ENCODE results near the gene BPIFB6.

DNA sequence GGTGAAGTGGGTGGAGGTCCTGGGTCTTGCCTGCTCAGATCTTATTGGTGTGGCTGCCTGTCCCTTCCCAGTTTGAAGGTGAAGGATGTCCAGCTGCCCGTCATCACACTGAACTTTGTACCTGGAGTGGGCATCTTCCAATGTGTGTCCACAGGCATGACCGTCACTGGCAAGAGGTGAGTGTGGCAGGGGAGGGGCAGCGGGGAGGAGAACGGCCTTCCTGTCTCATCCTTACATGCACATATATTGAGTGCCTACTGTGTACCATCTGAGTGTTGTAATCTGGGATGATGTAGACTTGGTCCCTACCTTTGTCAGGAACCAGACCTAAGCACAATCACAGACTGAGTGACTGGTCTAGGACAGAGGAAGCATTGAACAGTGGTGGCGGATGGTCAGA is 2.7 kb downstream of the BPIFB6 start:
- TF ChIP-seq, protein P1, sequence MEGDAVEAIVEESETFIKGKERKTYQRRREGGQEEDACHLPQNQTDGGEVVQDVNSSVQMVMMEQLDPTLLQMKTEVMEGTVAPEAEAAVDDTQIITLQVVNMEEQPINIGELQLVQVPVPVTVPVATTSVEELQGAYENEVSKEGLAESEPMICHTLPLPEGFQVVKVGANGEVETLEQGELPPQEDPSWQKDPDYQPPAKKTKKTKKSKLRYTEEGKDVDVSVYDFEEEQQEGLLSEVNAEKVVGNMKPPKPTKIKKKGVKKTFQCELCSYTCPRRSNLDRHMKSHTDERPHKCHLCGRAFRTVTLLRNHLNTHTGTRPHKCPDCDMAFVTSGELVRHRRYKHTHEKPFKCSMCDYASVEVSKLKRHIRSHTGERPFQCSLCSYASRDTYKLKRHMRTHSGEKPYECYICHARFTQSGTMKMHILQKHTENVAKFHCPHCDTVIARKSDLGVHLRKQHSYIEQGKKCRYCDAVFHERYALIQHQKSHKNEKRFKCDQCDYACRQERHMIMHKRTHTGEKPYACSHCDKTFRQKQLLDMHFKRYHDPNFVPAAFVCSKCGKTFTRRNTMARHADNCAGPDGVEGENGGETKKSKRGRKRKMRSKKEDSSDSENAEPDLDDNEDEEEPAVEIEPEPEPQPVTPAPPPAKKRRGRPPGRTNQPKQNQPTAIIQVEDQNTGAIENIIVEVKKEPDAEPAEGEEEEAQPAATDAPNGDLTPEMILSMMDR (conservative IDR thresholded peaks at IDR 0.05; ENCODE audit: low read depth, low read length), result no peak
- TF ChIP-seq POLR2A (IDR thresholded peaks at IDR 0.05; ENCODE audit: low read depth, low read length), result no peak
- TF ChIP-seq FOS (IDR thresholded peaks at IDR 0.05; ENCODE audit: low read depth, low read length), result no peak
- TF ChIP-seq SMC3 (IDR thresholded peaks at IDR 0.05; ENCODE audit: low read depth, low read length), result no peak
- TF ChIP-seq, protein P2, sequence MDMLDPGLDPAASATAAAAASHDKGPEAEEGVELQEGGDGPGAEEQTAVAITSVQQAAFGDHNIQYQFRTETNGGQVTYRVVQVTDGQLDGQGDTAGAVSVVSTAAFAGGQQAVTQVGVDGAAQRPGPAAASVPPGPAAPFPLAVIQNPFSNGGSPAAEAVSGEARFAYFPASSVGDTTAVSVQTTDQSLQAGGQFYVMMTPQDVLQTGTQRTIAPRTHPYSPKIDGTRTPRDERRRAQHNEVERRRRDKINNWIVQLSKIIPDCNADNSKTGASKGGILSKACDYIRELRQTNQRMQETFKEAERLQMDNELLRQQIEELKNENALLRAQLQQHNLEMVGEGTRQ (IDR thresholded peaks at IDR 0.05; ENCODE audit: low read depth, low read length), result no peak
- no peak for TF ChIP-seq BHLHE40 (IDR thresholded peaks at IDR 0.05; ENCODE audit: low read depth, low read length)
- no peak for TF ChIP-seq RFX5 (IDR thresholded peaks at IDR 0.05; ENCODE audit: low read depth, low read length)
- TF ChIP-seq RAD21 (IDR thresholded peaks at IDR 0.05; ENCODE audit: low read length), result no peak
- no peak for TF ChIP-seq MAZ (IDR thresholded peaks at IDR 0.05; ENCODE audit: borderline replicate concordance, low read depth, low read length)
- TF ChIP-seq MAFK (IDR thresholded peaks at IDR 0.05; ENCODE audit: low read depth, low read length), result no peak
- TF ChIP-seq, protein P3, sequence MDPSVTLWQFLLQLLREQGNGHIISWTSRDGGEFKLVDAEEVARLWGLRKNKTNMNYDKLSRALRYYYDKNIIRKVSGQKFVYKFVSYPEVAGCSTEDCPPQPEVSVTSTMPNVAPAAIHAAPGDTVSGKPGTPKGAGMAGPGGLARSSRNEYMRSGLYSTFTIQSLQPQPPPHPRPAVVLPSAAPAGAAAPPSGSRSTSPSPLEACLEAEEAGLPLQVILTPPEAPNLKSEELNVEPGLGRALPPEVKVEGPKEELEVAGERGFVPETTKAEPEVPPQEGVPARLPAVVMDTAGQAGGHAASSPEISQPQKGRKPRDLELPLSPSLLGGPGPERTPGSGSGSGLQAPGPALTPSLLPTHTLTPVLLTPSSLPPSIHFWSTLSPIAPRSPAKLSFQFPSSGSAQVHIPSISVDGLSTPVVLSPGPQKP (IDR thresholded peaks at IDR 0.05; ENCODE audit: borderline replicate concordance, low read depth, low read length), result no peak
- no peak for TF ChIP-seq MXI1 (IDR thresholded peaks at IDR 0.05; ENCODE audit: borderline replicate concordance, low read depth, low read length)
- TF ChIP-seq CHD1 (IDR thresholded peaks at IDR 0.05; ENCODE audit: low read depth, low read length), result no peak
- no peak for TF ChIP-seq CEBPB (IDR thresholded peaks at IDR 0.05; ENCODE audit: low read depth, low read length)

Data from IMR-90 (cell line).